HG03378 (cell line): ENCODE results near the gene ZDHHC18.
"Not testable (repeated sequence)": the region's sequence is repeated elsewhere in the genome, so short reads cannot be mapped to it uniquely, and the experiment has no call there.

Experiments
- ATAC-seq: cut with Tn5 transposase; IDR thresholded peaks from one replicate; pipeline ENCODE4 v1.9.1; 2021; ENCODE audit warnings: mild to moderate bottlenecking, moderate library complexity; ENCODE audit not compliant: unreplicated experiment

Gene ZDHHC18

DNA sequence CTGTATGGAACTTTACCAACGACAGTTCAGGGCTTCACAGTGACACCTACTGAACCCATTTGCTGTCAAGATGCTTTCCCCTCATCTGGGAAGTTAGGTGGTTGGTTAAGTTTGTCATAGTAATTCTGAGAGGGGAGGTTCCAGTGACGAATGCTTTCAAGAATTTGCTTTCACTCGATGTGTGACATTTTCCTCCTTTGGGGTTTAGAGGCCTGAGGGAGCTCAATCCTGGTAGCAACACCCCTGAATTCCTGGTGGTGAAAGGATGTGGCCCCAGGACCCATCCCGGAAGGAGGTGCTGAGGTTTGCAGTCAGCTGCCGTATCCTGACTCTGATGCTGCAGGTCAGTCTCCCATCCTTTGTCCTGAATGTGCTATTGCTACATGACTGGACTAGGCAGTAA lies 35.9 kb upstream of the ZDHHC18 start:
- ATAC-seq: no peak

DNA sequence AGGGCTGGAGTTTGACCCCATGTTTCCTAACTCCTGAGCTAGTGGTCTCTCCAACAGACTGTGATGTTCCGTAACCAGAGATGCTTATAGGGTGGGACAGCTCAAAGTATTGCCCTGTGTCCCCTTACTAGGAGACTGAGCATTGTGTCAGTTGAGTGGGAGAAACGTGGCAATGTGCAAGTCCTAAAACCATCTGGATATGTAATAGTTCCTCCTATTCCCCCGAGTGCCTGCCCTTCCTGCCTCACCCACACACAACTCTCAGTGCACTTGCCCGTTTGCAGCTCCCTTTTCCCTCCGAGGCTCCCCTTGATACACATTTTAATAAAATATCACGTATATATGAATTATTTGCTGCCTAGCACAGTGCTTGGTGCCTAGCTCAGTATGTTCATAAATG lies 35.3 kb upstream of the ZDHHC18 start:
- no peak for ATAC-seq

DNA sequence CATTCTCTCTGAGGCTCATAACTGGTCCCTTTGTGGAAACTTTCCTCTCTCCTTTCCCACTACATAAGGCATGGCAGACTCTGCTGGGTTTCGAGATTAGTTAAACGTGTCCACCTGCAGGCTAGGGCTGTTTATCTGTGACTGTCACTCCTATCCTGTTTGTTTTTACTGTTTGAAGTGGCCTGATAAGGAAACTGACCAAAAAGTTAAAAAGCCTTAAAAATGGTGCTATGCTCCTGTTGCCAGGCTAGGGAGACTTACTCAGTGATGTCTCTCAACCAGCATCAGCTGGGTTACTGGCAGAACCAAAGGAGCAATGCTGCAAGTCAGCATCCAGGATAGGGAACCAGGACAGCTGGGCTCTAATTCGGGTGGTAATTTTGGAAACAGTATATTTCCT lies 34.9 kb upstream of the ZDHHC18 start:
- no peak for ATAC-seq

DNA sequence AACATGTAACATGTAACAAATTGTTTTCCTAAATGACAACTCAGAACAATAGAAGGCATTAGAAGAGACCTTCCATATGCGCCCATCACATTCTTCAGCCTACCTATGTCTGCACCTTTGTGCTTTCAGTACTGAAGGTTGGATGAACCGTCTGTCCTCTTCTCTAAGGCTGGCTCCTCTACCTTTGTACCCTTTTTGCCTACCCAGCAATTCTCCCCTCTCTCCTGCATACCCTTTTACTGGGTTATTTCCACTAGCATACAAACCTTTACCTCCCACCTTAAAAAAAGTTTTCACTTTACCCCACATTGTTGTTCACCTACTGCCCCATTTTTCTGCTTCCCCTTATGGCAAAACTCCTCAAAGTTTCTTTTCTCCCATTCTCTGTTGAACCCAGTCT lies 33.6 kb upstream of the ZDHHC18 start:
- no peak for ATAC-seq

DNA sequence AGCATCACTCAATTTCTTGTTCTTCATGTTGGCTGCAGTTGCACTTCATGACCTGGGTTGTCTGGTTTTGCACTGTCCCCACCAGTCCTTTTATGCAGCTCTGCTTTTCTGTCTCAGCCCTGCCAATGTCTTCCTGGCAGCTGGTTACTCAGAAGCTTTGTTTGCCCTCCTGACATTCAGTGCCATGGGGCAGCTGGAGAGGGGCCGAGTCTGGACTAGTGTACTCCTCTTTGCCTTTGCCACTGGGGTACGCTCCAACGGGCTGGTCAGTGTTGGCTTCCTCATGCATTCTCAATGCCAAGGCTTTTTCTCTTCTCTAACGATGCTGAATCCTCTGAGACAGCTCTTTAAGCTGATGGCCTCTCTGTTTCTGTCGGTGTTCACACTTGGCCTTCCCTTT lies 32.1 kb upstream of the ZDHHC18 start:
- ATAC-seq: no peak

DNA sequence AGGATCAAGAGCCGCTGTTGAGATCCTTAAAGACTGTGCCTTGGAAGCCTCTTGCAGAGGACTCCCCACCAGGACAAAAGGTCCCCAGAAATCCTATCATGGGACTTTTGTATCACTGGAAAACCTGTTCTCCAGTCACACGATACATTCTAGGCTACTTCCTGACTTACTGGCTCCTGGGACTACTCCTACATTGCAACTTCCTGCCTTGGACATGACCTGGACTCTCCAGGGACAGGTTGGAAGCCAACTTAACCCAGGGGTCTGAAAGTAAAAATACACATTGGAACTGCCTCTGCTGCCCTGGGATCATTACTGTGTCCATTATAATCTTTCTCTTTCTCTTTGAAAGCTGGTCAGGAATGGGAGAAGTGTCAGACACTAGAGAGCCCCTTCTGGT lies 28.9 kb upstream of the ZDHHC18 start:
- ATAC-seq: no peak

DNA sequence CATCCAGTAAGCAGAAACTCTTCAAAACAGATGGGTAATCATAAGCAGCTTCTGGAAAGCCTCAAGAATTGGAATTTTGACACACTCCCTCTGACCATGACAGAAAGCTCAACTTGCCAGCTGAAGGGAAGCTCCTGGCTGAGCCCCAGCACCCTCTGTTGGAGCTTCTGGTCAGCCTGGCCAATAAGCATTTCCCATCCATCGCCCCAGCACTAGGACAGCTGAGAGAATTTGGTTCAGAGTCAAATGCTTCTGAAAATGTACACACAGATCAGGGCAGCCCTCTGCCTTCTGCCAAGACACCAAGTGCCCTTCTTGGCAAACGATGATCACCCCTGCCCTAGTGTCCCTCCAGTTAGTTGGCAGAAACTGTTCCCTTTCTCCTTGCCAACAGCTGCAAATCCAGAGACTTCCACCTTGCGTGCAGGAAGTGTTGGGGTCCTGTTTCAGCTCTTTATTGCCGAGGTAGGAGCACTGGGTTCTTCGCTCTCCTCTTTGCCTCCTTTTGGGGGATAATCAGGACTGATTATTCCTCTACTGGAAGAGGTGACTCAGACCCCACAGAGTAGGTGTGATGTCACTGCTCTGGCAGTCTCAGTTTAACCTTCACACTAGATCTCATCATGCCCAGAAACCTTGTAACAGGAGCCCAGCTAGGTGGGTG lies 26.9 kb upstream of the ZDHHC18 start:
- ATAC-seq: no peak

DNA sequence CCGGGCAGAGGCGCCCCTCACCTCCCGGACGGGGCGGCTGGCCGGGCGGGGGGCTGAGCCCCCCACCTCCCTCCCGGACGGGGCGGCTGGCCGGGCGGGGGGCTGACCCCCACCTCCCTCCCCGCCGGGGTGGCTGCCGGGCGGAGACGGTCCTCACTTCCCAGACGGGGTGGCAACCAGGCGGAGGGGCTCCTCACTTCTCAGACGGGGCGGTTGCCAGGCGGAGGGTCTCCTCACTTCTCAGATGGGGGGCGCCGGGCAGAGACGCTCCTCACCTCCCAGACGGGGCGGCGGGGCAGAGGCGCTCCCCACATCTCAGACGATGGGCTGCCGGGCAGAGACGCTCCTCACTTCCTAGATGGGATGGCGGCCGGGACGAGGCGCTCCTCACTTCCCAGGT lies 22.6 kb upstream of the ZDHHC18 start:
- ATAC-seq: not testable (repeated sequence)

DNA sequence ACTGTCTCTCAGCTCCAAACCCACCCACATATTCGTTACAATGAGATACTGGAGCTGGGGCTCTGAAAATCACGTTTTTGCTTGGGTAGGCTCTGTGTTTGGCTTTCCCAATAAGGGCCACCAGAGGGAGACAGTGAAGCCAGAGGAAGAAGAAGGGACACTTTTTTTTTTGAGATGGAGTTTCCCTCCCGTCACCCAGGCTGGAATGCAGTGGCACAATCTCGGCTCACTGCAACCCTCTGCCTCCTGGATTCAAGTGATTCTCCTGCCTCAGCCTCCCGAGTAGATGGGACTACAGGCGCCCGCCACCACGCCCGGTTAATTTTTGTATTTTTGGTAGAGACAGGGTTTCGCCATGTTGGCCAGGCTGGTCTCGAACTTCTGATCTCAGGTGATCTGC lies 16.4 kb upstream of the ZDHHC18 start:
- not testable (repeated sequence) for ATAC-seq

DNA sequence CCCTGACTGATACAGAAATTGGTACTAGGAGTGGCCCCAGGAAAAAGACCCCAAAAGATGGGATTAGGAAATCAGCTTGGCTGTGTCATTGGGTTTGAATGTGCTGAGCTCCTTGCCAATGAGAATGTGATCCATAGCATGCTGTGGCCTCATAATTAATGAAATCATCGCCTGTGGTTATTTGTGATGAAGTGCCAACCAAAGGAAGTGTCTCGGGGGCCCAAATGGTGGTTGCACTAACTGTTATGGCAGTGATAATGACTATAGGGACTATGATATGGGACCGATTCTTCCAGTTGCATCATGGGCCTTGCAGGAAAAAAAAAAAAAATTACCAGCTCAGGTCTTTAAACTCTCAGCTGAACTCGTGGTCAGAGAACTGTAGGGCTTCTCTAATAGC lies 15.4 kb upstream of the ZDHHC18 start:
- no peak for ATAC-seq

DNA sequence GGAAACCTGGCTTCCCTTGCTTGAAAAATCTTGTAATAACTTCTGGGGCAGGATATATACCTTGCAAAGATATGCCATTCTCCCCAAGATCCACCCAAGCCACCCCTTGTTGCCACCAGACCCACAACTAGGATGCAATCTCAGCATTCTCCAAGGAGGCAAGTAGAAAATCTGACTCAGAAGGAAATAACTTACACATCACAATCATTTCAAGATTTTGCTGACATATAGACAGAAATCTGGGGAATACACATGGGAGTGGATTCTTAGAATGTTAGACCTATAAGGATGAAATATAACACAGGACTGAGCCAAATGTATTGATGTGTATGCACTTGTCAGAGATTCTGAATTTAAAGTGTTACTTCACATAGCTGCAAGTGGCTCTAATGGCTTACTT lies 14.8 kb upstream of the ZDHHC18 start:
- no peak for ATAC-seq

DNA sequence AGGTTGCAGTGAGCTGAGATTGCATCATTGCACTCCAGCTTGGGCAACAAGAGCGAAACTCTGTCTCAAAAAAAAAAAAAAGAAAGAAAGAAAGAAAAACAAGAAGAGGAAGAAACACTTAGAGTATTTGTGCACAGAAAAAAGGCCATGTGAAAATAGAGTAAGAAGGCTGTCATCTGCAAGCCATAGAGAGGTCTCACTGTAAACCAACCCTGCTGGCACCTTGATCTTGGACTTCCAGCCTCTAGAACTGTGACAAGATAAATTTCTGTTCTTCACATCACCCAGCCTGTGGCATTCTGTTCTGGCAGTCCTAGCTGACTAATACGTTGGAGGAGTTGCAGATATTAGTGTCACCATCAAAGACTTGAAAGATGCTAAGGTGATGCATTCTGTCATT lies 12.1 kb upstream of the ZDHHC18 start:
- no peak for ATAC-seq

DNA sequence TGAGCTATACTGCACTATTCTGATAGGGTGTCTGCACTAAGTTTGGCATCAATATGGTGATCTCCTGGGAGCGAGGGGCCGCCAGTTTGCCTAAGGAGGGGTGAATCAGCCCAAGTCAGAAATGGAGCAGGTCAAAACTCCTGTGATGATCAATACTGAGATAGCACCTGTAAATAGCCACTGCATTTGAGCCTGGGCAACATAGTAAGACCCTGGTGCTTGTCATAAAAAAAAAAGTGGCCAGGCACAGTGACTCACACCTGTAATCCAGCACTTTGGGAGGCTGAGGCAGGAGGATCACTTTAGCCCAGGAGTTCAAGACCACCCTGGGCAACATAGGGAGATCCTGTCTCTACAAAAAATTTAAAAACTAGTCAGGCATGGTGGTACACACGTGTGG lies 11.6 kb upstream of the ZDHHC18 start:
- no peak for ATAC-seq

DNA sequence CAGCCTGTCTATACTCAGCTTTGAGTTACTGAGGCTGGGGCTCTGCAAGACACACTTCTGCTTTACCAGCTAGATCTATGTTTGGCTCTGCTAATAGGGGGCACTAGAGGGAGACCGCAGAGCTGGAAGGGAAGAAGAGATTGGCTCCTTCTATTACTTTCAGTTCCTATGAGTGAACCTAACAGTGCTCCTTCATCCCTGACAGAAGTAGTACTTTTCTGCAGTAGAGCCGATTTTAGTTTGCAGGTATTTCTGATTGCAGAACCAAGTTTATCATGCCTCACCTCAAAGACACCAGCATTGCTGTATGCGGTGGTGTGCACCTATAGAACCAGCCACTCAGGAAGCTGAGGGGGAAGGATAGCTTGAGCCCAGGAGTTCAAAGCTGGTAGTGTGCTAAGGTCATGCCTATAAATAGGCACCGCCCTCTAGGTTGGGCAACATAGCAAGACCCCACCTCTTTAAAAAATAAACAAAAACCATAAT lies 5.7 kb upstream of the ZDHHC18 start:
- ATAC-seq: peak; percentile 83

DNA sequence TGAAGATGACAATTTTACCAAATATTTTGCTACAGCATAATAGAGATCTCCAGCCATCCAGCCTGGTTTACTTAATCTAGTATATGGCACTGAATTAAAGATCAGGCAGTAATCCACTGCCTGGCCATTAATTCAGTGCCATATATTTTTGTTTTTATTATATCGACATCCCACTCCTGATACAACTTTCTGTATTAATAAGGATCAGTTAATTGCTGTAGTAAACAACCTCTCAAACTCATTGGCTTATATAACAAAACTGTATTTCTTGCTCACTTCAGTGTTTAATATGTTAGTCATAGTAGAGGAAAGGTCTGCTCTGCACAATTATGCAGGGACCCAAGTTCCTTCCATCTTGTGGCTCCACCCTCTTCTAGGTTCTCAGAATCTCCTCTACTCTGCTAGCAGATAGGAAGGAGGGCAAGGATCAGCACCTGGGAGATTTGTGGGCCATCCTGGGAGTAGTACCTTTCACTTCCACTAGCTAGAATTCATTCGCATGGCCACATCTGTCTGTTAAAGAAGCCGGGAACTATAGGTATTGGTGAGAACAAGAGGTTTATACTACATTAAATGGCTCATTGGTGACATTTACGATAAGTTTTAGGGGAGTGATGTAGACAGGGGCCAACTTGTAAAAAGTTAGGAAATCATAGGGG lies 3.6 kb upstream of the ZDHHC18 start:
- ATAC-seq: no peak

DNA sequence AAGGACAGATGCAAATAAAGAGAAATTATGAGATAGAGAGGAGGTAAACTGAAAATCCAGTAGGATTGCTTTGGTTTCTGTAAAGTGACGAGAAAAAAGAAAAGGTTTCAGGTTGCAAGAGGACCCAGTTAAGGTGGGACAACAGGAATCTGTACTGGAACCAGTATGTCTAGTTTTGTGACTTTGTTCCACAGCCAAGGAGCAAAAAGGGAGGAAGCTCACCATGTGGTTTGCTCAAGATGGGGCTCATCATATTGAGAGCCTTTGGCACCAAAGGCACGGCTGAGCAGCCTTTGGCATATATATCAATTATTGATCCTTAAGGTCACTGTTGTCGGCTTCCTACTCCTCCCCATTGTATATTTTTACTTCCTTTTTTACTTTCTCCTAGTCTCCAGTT lies 1.8 kb upstream of the ZDHHC18 start:
- ATAC-seq: no peak

DNA sequence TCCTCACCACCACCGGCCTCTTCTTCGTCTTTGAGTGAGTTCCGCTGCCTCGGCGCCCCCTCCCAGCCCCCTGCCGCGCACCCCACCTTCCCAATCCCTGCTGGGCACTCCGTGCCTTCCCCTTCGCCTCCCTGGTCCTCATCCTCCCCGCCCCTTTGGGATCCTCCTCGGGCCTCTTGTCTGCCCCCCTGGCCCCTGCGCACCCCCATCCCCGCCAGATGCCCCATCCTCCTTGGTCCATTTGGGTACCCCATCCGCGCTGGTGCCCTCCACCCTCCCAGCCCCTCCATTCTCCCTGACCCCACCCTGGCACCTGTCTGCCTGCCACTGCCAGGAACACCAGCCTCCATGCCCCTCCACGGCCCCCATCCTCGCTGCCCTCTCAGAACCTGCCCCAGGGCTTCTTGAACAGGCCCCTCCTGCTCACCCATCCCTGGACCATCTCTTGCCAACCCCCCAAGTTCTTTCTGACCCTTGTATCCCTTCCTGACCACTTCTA lies 667 bp downstream of the ZDHHC18 start:
- no peak for ATAC-seq

DNA sequence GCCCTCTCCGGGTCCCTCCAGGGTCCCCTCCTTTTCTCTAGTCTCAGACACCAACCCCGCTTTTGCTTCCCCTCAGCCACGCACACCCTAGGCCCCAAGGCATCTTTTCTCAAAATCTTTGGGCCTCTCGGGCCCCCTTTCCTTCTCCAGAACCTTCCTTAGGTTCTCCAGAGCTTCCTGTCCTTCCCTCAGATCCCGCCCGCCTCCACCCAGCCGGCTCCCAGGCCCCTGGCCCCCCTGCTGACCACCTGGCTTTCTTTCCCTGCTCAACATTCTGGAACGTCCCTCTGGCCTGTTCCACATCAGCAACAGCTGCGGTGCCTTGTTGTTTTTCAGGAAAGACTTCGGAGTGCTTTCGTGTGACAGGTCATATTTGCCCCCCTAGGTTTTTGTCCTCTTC lies 1.2 kb downstream of the ZDHHC18 start:
- no peak for ATAC-seq

DNA sequence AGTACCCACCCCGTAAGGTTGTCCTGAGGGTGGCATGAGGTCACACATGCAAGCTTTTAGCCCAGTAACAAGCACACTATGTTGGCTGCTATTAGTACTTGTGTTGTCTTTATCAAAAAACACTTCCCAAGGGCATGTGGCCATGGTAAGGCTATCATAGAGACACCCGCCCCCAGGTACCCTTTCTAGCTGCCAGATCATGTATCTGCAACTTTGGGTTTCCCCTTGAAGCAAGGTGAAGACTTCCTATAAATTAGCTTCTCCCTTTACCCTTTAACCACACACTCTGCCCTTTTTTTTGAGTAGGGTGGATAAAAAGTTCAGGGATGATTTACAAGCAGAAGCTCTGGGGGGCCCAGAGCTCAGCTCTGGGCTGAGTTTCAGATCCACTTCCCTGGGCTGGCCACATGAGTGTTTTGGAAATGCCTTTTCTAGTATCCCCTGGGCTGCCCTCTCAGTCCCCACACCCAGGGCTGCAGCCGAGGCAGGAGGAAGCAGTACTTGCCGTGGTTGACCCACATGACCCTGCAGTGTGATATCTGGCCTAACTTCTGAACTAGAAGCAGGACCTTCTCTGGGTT lies 2.0 kb downstream of the ZDHHC18 start:
- ATAC-seq: no peak

DNA sequence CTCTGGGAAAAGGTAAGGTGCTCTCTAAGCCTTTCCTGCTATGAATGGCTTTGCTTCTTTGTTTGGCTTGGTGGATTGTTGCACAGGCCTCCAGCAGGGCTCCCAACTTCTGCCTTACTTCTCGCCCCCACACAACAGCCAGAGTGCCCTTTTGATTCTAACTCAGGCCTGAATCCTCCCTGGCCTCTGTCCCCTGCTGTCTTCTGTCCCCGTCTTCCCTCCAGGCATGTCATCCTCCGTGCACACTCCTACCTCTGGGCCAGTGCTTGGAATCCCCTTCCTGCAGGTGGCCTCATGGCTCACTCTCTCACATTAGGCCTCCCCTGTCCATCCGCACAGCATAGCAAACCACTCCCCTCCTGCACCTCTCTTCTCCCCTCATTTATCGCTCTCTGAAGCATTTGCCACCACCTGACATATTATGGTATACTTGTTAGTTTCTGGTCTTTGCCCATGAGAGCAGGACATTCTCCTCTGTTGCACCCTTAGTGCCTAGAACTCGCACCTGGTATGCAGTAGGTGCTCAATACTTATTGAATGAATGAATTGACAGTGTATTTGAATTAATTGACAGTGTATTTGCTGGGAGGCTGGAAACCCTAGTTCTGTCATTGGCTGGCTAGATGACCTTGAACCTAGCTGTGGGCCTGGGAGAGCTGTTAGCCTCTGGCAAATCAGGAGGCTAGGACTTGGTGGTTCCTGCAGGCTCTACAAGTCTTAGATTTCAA lies 2.9 kb downstream of the ZDHHC18 start:
- no peak for ATAC-seq

DNA sequence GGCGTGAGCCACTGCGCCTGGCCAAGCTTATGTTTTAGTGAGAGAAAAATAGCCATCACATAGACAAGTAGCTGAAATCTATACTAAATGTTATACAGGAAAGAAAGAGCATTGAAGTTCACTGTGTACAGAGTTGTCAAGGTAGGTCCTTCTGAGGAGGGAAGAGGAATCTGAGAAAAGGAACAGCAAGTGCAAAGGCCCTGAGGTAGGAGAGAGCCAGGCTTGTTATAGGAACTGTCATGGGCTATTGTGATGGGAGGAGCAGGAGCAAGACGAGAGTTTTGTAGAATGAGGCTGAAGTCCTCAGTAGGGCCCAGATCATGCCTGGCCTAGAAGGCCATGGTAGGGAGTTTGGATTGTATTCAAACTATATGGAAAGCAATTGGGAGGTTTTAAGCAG lies 4.6 kb downstream of the ZDHHC18 start:
- ATAC-seq: no peak
